ENCODE results near the gene SENP8.

SENP8 gene

DNA sequence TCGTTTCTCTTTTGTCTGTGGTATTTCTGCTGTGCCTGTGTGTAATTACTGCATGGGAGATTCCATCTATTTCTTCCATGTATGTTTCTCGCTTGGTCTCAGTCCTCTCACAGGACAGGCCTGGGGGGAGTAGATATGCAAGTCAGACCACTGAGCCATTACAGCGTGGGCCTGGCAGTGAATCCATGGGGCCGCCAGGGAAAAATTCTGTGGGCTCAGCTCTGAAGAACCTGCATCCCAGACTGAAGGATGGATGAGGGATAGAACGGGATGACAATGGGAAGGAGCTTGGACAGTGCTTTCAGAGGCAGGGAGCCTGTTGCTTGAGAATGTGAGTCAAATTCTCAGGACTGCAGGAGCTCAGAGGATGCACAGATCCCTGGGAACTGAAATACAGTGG lies 54.6 kb downstream of the SENP8 start:
- no peak overlapping the region for H3K4me3 ChIP-seq (ENCODE audit: low read depth, low read length)
- DNase-seq (ENCODE audit: low read depth), result no peak

DNA sequence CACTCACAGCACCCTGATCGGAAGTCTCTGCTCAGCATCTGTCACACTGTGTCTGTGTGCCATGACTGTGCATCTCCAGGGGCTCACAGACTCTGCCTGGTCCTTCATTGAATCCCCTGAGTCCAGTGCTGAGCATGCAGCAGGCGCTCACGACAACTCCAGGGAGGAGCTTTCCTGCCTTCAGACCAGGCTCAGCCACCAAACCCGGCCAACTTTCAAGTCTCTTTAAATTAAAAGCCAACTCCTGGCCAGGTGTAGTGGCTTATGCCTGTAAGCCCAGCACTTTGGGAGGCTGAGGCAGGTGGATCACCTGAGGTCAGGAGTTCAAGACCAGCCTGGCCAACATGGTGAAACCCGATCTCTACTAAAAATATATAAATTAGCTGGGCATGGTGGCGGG lies 55.2 kb downstream of the SENP8 start:
- no peak overlapping the region for H3K4me3 ChIP-seq (ENCODE audit: low read depth, low read length)
- no peak for DNase-seq (ENCODE audit: low read depth)

DNA sequence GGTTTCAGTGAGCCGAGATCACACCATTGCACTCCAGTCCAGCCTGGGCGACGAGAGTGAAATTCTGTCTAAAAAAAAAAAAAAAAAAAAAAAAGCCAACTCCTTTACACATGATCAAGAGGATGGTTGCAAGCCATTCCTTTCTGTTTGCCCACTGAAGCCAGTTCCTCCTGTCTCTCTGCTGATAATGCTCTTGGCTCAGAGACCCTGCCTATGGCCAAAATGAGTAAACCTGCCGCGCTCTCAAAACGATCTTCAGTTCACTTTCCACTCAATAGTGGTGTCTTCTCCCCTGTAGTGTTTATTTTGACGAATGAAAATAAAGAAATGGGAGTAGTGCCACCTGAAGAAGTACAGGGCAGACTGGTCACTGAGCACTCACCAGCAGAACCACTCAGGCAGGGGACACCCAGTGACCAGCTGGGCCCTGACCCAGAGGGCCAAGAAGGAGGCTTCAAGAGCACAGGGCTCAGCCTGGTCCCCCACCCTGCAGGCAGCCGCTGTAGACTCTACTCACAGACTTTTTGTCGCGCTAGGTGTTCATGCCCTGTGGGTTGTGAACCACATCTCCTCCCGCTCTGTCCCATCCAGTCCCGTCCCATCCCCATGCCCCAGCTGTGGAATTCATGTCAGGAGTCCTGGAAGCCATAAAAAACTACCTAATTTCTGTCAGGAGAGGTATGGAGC lies 55.8 kb downstream of the SENP8 start:
- no peak for DNase-seq (ENCODE audit: low read depth)
- H3K4me3 ChIP-seq (ENCODE audit: low read depth, low read length), result no peak overlapping the region

DNA sequence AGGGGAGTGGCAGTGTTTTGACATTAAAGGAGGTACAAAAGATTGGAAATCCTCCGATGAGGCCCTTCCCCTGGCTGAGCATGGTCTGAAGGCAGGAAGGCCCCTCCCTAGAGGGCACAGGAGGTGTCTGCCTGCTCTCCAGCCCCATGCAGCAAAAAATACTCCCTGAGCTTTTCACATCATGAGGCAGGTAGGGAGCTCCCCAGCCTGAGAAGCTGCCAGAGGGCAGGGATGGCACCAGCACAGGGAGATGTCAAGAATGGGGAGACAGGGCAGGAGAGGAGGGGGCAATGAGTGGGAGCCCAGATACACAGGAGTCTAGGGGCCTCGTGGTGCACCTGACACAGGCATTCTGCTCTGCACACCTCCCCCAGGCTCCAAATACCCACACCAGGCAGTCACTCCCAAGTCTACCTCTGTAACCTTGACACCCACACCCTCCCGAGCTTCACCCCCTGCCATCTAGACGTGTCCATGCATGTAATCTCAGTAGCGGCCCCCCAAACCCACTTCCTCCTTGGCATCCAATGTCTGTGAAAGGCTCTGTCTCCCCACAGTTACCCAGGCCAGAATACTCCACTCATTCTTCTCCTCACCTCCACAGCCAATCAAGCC lies 56.5 kb downstream of the SENP8 start:
- no peak for DNase-seq (ENCODE audit: low read depth)
- H3K4me3 ChIP-seq (ENCODE audit: low read depth, low read length), result no peak overlapping the region

DNA sequence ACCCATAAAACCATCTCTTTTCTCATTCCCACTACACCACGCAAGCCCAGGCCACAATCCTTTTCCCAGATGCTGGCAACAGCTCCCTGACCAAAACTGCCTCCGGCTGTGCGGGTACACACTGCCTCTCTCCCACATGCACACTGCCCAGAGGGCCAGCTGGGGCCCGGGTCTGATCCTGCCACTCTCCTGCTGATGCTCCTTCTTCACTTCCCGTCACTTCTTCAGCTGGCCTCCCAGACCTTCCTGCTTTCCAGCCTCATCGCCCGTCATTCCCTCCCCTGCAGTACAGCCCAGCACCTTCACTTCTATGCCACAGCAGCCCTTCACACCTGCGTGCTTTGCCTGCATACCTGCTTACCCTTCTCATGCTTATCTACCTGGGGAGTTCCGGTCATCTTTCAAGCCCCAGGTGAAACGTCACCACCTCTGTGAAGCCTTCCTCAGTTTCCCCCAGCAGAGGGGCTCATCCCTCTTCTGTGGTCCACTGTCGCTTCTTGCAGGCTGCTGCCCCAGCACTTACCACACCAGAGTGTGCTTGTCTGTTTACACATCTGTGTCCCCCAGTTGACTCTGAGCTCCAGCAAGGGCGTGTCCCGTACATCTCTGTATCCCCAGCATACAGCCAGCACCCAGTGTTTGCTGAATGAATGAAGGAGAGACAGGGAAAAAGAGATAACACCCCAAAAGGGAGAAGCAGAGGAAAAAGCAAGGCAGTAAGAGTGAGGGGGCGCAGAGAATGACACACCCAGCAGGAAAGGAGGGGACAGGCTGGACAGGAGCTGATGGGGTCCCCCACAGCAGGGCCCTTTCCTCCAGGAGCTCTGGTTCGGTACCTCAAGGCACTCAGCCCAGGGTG lies 57.2 kb downstream of the SENP8 start:
- no peak overlapping the region for H3K4me3 ChIP-seq (ENCODE audit: low read depth, low read length)
- no peak for DNase-seq (ENCODE audit: low read depth)

DNA sequence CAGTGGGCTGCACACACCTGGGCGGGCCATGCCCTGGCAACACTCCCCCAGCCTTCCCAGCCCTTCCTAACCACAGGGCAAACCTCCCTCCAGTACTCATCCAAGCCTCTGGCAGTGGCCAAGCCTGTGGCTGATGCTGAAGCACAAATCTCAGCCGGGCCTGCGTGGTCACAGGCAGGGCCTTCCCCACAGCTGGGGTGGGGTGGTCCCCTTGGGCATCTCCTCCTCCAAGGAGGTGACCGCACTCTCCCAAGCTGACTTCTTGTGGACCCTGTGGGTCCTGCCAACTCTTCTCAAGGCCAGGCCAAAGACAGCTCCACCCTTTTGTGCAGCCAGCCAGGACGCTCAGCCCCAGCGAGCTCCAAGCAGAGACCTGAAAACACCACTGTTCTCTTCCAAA lies 58.0 kb downstream of the SENP8 start:
- DNase-seq (ENCODE audit: low read depth), result no peak
- no peak overlapping the region for H3K4me3 ChIP-seq (ENCODE audit: low read depth, low read length)

DNA sequence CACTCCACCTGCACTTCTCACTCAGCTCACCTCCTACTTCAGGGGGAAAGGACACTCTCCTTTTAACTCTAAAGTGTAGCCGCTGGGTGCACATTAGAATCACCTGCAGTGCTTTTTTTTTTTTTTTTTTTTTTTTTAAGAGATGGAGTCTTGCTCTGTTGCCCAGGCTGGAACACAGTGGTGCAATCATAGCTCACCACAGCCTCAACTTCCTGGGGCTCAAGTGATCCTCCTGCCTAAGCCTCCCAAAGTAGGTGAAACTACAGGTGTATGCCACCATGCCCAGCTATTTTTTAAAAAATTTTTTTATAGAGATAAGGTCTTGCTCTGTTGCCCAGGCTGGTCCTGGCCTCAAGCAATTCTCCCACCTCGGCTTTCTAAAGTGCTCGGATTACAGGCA lies 58.5 kb downstream of the SENP8 start:
- DNase-seq (ENCODE audit: low read depth), result no peak
- H3K4me3 ChIP-seq (ENCODE audit: low read depth, low read length), result no peak overlapping the region

DNA sequence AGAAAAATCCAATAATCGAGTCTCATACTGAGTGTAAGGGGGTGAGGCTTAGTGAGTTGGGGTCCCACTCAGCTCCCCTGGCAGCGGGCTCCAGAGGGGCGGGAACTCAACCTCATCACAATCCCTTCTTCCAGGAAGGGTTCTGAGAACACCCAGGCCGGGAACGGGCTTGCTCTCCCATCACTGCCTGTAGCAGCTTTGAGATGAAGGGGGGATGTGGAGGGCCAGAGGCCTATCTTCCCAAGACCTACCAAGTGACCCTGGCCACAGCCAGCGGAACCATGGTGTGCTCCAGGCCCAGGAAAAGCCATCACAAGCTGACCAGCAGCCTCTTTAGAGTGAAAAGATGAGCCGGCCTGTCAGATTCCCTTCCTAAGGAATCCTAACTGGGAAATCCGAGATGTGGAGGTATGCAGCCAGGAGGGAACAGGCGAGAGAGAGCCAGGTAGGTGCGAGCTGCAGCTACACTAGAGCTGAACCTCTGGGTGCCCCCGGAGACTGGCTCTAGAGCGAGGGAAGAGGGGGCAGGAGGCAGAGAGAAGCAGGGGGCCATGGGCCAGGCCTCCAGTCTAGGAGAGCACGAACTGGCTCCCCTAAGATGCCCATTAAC lies 60.9 kb downstream of the SENP8 start:
- no peak overlapping the region for H3K4me3 ChIP-seq (ENCODE audit: low read depth, low read length)
- DNase-seq (ENCODE audit: low read depth), result no peak

DNA sequence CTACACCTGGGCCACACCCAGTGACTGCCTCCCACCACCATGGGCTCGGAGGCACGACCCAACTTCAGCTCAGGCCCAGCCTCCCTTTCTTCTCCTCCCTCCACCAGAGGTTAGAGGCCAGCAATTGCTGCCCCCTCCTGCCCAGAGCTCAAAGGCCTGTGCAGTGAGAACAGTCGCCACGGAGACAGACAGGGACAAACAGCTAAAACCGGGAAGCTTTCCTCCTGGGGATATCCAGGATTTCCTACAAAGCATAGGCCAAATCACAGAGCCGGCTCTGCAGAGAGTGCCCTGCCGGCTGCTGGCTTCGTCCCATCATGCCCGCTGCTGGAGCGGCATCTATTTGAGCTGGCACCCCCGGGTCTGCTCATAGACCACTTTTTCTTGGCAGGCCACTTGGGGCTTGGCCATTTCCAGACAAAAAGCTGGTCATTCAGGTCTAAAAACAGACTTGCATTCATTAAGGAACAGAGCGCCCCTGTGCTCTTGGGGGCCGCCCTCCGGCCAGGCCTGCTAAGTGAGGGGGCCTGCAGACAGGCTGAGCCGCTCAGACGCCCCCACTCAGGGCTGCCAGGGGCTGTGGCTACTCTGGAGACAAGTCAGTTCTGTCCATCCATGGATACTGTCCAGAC lies 61.9 kb downstream of the SENP8 start:
- no peak for DNase-seq (ENCODE audit: low read depth)
- H3K4me3 ChIP-seq (ENCODE audit: low read depth, low read length), result no peak overlapping the region

DNA sequence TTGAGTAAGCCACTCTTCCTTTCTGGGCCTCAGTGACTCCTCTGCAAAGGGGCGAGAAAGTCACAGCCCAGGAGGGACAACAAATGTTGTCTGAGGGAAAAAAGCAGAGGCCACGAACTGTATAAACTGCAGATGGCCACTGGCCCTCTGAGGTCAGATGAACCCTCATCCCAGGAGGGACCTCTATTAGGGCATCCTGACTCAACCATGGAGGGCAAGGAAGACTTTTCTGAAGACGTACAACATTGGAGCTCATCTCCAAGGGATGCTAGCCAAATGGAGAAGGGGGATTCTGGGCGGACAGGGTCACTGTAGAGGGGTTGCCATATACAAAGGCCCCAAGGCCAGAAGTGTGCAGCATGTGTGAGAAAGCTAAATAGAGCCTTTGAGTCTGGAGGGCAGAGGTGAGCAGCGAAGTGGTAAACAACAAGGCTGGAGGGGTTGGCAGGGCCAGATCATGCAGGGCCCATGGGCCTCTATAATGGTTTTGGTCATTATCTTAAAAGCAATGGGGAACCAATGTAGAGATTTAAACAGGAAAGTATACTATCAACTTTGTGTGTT lies 62.6 kb downstream of the SENP8 start:
- H3K4me3 ChIP-seq (ENCODE audit: low read depth, low read length), result no peak overlapping the region
- DNase-seq (ENCODE audit: low read depth), result no peak

DNA sequence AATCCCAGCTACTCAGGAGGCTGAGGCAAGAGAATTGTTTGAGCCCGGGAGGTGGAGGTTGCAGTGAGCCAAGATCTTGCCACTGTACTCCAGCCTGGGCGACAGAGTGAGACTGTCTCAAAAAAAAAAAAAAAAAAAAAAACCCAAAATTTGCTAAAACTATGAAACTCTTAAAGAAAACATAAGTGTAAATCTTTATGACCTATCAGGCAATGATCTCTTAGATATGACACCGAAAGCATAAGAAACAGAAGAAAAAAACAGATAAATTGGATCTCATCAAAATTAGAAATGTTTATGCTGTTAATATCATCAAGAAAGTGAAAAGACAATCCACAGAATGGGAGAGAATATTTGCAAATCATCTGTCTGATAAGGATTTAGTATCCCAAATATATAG lies 64.0 kb downstream of the SENP8 start:
- DNase-seq (ENCODE audit: low read depth), result no peak
- no peak overlapping the region for H3K4me3 ChIP-seq (ENCODE audit: low read depth, low read length)

DNA sequence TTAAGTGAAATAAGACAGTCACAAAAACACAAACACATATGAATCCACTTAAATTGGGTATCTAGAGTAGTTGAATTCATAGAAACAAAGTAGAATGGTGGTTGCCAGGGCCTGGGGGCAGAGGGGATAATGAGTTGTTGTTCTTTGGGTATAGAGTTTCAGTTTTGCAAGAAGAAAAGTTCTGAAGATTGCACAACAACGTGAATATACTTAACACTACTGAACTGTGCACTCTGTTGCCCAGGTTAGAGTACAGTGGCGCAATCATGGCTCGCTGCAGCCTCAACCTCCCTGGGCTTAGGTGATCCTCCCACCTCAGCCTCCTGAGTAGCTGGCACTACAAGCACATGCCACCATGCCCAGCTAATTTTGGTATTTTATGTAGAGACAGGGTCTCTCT lies 64.5 kb downstream of the SENP8 start:
- DNase-seq (ENCODE audit: low read depth), result no peak
- no peak overlapping the region for H3K4me3 ChIP-seq (ENCODE audit: low read depth, low read length)

DNA sequence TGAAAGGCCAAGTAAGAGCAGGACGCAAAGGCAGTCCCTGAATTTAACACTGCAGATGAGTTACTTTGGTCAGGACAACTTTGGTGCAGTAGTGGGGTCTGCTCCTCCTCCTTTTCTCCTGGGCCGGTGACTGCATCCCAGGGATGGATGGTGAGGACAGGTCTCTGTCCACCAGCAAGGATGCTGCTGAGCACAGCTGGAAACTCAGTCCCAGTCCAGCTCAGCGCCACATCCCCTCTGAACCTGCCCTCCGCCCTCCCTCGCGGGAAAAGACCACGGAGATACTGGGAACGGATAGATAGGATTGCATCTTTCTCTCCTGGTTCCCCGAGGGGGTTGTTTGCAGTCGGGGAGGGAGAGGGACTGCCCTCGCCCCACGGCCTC lies 65.6 kb downstream of the SENP8 start:
- DNase-seq (ENCODE audit: low read depth), result no peak
- H3K4me3 ChIP-seq (ENCODE audit: low read depth, low read length), result peak overlapping the region; percentile 25

DNA sequence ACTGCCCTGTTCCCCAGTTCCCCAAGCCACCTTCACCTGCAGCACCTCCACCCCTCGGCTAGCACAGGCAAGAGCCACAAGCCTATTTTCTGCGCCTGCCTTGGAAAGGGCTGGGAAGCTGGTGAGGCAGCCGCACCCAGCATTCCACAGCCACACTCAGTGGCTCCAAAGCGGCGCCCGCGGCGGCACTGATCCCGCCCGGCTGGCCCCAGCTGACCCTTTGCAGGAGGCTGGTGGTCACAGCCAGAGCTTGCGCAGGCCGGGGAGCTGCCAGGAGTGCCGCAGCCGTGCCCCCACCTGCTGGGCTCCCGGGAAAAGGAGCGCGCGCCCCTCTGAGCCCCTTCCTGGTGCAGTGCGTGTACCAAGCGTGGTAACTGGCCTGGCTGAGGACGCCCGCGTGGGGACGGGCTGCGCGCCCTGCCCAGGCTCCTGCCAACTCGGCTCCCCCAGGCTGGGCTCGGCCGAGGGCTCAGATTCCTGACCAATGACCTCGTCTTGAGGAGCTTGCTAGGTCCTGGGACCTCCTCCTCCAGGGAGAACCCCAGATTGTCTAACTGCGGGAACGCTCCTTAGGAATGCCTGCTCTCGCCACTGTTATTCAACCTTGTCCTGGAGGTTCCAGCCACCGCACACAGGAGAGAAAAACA lies 66.1 kb downstream of the SENP8 start:
- no peak for DNase-seq (ENCODE audit: low read depth)
- H3K4me3 ChIP-seq (ENCODE audit: low read depth, low read length), result peak overlapping the region; percentile 25

DNA sequence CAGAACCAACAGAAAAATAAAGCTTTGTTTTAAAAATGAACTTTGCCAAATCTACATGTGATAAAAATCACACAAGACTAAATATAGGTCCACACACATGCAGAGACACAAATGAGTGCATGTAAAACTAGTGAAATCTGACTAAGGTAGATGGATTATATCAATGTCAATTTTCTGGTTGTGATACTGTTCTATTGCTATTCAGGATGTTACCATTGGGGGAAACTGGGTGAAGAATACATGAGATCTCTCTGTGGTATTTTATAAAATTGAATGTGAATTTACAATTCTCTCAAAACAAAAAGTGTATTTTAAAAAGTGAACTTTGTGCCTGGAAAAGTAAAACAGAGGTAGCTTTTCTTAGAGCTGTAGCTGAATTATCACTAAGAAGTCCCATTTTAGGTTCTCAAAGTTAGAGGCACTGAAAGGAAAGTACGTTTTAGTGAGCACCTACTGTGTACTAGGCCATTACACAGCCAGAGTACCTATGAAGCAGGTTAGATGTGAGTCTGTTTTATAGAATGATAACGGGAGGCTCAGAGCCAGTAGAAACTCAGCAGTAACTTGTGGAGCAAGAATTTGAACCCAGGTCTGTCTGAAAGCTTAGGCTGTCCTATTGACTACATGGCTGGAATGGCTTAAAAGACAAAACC lies 71.2 kb downstream of the SENP8 start:
- H3K4me3 ChIP-seq (ENCODE audit: low read depth, low read length), result no peak overlapping the region
- DNase-seq (ENCODE audit: low read depth), result no peak

DNA sequence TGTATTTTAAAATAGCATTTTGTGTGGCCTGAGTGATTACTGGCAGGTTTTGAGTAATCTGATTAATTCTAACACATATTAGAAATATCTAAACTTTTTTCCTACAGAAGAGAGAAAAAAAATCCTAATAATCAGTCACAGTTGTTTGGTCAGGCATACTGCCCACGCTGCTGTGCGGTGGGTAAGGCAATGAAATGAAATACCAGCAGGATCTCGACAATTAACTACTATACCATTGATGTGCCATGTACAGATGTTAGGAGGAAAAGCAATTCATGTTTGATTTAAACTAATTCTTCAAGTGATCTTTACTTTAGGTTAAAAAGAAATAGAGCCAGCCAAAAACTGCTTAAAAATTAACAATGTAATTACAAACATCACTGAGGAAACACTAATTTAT lies 74.2 kb downstream of the SENP8 start:
- no peak overlapping the region for H3K4me3 ChIP-seq (ENCODE audit: low read depth, low read length)
- no peak for DNase-seq (ENCODE audit: low read depth)

Data from skeletal muscle cell (primary cell).